ENCODE results near the gene ATF6.

ATF6 gene

DNA sequence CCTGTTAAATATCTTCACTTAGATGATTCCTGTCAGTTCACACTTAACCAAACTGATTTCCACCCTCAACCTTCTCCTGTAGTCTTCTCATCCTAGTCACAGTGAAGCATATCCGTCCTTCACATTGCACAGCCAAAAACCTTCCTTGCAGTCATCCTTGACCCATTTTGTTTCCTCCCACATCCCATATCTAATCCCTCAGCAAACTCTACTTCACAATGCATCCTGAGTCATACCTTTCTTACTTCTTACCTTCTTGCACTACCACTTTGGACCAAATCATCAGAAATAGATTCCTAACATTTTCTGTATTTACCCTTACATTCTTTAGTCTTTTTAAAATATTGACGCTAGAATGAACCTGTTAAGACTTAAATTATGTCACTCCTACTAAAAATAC is 170.7 kb downstream of the ATF6 start:
- DNase-seq (ENCODE audit: low read depth, low spot score), result no peak

DNA sequence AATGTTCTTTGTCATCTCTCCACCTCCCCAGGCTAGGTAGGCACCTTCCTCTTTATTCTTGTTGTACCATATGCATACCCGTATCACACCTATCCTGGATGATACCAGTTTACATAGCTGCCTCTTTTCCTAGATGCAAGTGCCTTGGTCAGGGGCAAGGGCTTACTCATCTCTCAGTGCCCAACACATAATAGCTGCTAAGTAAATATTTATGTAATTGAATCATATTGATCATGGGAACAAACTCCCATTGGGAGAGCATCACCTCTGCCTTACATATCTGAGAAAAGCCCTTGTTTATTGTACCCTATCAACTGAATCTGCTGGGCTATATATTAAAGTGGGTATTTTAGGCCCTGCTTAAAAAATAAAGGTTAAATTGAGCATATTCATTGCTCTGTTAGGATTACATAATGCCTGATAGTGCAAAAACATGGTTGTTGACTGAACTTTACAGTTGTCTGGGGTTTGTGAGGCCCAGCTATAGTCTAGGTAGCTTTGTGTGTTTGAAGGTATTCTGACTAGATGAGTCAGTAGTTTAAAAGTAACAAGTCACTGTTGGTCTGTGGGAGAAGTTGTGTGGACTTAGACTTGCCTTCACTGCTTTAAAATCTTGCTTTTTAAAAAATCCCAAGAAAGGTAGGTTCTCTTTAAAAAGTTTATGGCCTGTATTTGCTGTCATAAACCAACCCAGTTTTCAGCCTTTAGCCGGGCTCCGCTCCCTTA is 174.9 kb downstream of the ATF6 start:
- no peak for DNase-seq (ENCODE audit: low read depth, low spot score)

GRCh38 chr1:161941726-161942436 is 175.8 kb downstream of the ATF6 start:
- no peak for DNase-seq (ENCODE audit: low read depth, low spot score)

GRCh38 chr1:161943737-161944136 is 177.6 kb downstream of the ATF6 start:
- DNase-seq (ENCODE audit: low read depth, low spot score), result no peak

- no peak for DNase-seq (ENCODE audit: low read depth, low spot score)
These were observed 178.3 kb downstream of the ATF6 start for GRCh38 chr1:161944381-161944780.

DNA sequence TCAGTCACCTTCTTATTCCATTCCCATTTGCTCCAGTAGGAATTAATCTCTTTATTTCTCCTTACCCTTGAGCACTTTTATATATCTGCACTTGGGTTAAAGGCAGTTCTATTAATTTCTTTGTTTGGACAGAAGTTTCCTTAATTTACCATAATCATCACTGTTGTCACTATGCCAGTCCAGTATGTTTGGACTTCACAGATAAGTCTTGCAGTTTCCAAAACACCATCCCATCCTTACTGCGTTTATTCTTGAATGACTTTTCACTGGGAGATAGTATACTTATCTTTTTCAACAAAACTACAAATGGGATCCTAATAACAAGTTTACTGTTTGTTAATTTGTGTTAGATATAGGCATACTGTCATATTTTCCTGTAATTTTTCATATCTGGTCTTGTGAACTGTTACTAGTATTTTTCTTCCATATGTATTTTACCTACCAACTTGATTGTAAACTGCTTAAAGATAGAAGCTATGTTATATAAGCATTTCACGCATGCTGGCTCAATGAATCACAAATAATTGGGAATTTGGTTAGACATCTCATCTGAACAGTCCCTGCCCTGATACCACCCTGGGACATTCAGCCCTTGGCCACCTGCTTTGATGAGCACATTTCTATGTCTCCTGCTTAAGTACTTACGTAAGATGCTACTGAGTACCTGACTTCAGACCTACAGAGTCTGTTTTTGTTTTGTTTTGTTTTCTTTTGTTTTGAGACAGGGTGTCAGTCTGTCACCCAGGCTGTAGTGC is 179.4 kb downstream of the ATF6 start:
- DNase-seq (ENCODE audit: low read depth, low spot score), result no peak

DNA sequence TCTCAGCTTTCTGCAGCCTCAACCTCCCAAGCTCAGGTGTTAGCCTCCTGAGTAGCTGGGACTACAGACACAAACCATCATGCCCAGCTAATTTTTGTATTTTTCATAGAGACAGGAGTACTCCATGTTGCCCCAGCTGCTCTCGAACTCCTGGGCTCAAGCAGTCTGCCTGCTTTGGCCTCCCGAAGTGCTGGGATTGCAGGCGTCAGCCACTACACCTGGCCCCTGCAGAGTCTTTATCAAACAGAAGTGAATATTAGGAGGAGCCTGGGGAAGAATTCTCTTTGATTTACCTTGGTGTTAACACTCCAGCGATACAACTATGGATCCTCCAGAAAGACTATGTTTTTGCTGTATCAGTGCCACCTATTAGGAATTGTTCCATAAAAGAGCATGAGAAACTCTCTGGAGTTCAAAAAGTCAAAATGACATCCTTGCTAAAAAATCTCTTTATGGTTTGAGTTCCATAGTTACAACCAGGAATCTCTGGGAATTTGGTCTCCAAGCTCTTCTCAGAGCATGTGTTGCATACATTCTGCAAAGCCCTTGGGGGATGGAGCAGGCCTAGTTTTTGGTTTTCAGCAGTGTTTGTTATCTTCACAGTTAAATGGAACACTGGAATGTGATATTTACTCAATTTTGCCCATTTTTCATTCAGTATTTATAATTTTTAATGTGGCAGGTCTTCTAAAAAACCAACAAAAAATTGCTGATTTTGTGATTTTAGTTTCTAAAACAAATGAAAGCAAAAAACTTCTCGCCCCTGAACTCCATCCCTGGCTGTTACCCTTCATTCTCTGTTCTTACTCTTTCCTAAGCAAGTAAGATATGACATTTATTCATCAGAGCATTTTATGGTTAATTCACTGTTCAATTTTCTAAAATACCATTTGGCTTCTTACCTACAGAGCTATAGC is 180.2 kb downstream of the ATF6 start:
- no peak for DNase-seq (ENCODE audit: low read depth, low spot score)

GRCh38 chr1:161948435-161948834 is 182.3 kb downstream of the ATF6 start:
- DNase-seq (ENCODE audit: low read depth, low spot score), result no peak

DNA sequence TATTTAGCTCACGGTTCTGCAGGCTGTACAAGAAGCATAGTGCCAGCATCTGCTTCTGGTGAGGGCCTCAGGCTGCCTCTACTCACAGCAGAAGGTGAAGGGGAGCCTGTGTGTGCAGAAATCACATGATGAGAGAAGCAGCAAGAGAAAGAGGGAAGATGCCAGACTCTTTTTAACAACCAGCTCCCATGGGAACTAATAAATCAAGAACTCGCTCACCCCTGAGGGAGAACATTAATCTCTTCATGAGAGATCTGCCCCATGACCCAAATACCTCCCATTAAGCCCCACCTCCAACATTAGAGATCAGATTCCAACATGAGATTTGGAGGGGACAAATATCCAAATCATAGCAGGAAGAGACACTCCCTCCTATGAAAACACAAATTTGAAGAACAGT is 183.4 kb downstream of the ATF6 start:
- no peak for DNase-seq (ENCODE audit: low read depth, low spot score)

GRCh38 chr1:161950377-161950776 is 184.3 kb downstream of the ATF6 start:
- DNase-seq (ENCODE audit: low read depth, low spot score), result no peak

DNA sequence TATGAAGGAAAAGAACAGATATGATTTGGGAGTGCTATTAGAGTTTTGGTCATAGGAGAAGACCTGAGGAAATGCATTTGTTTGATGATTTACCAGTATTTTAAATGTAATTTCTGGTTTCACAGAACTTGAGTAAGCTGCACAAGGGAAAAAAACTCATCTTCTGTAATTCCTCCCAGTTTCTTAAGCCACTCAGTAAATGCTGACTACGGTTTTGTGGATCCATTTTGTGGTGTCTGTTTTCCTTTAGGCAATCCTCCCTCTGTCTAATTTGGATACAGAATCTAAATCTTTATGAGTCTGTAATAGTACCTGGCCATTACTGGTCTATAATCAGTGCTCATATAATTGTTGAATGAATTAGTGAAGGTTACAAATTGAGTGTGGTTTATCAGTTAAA is 185.5 kb downstream of the ATF6 start:
- DNase-seq (ENCODE audit: low read depth, low spot score), result no peak

DNA sequence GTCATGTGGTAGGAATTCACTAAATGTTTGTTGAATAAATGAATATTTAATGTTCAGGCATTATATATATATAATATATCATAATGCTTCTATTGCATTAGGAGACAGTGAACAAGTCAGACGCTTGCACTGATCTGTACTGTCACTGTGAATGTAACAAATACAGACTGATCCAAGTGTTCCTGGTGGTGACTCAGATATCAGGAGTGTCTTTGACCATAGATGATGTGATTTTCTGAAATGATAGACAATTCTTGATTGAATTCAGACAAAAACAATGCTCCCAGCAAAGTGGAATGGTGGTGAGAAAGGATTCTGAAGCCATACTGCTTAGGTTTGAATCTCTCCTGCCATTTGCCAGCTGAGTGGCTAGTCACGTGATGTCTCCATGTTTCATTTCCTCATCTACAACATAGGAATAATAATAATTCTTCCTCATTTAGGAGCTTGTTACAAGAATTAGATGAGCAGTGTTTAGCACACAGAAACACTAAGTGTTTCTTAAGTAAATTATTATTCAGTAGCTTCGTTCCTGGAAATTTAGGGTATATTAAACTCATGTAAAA is 186.6 kb downstream of the ATF6 start:
- DNase-seq (ENCODE audit: low read depth, low spot score), result no peak

GRCh38 chr1:161953256-161953920 is 187.3 kb downstream of the ATF6 start:
- DNase-seq (ENCODE audit: low read depth, low spot score), result no peak

DNA sequence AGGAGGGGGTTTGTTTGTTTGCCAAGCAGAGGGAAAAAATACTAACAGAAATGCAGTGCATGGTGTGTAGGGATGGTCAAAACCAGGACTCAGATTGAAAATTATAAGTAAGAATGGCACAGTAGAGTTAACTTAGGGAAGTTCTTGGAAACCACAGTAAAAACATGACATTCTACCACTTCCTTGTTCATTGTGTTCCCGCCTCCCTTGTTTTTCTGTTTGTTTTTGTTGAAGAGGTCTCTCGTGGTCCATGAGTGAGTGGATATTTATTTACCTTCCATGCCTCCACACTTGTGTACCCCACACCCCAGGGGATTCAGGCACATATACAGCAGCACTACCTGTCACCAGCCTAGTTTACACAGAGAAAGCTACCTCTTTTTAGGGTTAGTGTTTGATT is 187.9 kb downstream of the ATF6 start:
- no peak for DNase-seq (ENCODE audit: low read depth, low spot score)

GRCh38 chr1:161954466-161954865 is 188.3 kb downstream of the ATF6 start:
- DNase-seq (ENCODE audit: low read depth, low spot score), result no peak

GRCh38 chr1:161955606-161956005 is 189.5 kb downstream of the ATF6 start:
- no peak for DNase-seq (ENCODE audit: low read depth, low spot score)

GRCh38 chr1:161956097-161956496 is 190.0 kb downstream of the ATF6 start:
- DNase-seq (ENCODE audit: low read depth, low spot score), result no peak

DNA sequence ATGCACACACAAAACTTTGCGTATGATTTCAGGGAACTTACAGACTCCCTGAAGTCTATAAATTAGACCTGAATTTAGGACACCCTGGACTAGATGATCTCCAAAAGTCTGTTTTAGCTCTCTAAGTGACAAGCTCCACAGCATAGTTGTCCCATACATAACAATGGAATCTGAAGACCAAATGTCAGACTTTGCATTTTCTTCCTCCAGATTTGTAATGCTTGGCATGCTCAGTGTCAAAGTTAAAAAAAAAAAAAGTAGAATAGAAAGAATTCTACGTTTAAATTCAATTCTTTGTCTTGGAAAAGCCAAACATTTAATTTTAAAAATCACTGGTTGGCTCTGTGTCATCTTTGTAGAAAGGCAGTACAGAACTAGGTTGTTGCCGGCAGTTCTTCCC is 190.8 kb downstream of the ATF6 start:
- DNase-seq (ENCODE audit: low read depth, low spot score), result no peak

DNA sequence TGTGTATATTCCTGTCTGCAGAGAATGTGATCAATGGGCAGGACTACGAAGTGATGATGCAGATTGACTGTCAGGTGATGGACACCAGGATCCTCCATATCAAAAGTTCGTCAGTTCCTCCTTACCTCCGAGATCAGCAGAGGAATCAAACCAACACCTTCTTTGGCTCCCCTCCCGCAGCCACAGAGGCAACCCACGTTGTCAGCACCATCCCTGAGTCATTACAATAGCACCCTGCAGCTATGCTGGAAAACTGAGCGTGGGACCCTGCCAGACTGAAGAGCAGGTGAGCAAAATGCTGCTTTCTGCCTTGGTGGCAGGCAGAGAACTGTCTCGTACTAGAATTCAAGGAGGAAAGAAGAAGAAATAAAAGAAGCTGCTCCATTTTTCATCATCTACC is 192.3 kb downstream of the ATF6 start:
- DNase-seq (ENCODE audit: low read depth, low spot score), result no peak

GRCh38 chr1:161962091-161962887 is 196.2 kb downstream of the ATF6 start:
- no peak for DNase-seq (ENCODE audit: low read depth, low spot score)

Data from ELF-1 (cell line).